GM12872 (cell line): Measurements from ENCODE around the gene CLDN12.

Experiments
- CTCF ChIP-seq: IDR thresholded peaks from 3 replicates; pipeline ENCODE4 v1.5.1; 2011; ENCODE audit warnings: low read depth, mild to moderate bottlenecking, low read length, moderate library complexity; ENCODE audit not compliant: insufficient read depth

Gene CLDN12

GRCh38 chr7:90459888-90460287 is 56.6 kb downstream of the CLDN12 start:
- TF ChIP-seq CTCF: 0 out of 3 replicates have a peak, but pooled peaks have one; percentile 1

- TF ChIP-seq CTCF: no peak
These were observed 58.0 kb downstream of the CLDN12 start for GRCh38 chr7:90461219-90461618.
